GM15510 (cell line): Measurements from ENCODE around the gene MYCBP.

Source experiments
- POLR2A ChIP-seq: IDR thresholded peaks from 3 replicates; pipeline ENCODE4 v1.6.1; 2011; ENCODE audit warnings: borderline replicate concordance; ENCODE audit not compliant: insufficient read length; ENCODE audit errors: extremely low read depth

Gene MYCBP

GRCh38 chr1:38834221-38834782 is 38.8 kb downstream of the MYCBP start:
- no peak for TF ChIP-seq POLR2A

- TF ChIP-seq POLR2A = no peak
These were observed 40.0 kb downstream of the MYCBP start for GRCh38 chr1:38833146-38833545.

DNA sequence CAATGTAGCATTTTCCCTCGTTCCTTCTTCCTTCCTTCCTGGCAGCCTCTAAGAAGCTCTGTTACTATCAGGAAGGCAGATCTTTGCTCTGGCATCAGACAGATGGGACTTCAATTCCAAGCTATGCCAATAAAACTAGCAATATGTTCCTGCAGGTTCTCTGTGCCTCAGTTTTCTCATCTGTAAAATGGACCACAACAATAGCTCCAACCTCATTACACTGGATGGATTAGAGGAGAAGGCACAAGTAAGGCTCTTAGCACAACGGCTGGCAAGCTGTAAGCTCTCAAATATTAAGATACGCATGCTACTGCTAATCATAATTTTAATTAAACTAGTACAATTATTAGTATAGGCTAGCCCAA is 40.8 kb downstream of the MYCBP start:
- TF ChIP-seq POLR2A = no peak

DNA sequence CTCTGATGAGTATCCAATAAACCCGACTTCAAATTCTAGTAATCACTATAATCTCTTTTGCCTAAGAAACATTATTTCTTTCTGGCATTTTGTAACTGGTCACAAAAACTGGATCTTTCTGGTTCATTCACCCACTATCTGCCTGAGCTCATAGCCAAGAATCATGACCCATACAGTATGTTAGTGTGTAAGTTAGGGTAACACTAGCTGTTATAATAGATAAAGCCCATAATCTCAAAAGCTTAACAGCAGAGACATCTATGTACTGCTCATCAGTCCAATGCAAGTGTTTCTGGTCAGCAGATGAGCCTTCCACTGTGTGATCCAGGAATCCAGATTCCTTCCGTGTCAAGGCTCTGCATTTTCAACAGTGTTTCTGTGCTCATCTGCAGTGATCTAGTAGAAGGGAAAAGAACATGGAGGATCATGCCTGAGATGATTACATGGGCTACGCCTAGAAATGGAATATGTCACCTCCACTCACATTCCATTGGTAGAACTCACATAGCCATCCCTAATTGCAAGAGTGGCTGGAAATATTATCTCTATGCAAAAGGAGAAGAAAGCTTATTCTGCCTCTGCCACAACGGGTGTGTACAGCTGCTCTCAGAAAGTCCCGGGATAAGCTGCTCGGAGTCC is 41.3 kb downstream of the MYCBP start:
- TF ChIP-seq POLR2A = no peak

- TF ChIP-seq POLR2A = no peak
These were observed 43.8 kb downstream of the MYCBP start for GRCh38 chr1:38829368-38829767.

- TF ChIP-seq POLR2A = no peak
These were observed 45.8 kb downstream of the MYCBP start for GRCh38 chr1:38827318-38827717.

GRCh38 chr1:38826886-38827285 is 46.3 kb downstream of the MYCBP start:
- no peak for TF ChIP-seq POLR2A

- no peak for TF ChIP-seq POLR2A
These were observed 46.9 kb downstream of the MYCBP start for GRCh38 chr1:38826262-38826661.

DNA sequence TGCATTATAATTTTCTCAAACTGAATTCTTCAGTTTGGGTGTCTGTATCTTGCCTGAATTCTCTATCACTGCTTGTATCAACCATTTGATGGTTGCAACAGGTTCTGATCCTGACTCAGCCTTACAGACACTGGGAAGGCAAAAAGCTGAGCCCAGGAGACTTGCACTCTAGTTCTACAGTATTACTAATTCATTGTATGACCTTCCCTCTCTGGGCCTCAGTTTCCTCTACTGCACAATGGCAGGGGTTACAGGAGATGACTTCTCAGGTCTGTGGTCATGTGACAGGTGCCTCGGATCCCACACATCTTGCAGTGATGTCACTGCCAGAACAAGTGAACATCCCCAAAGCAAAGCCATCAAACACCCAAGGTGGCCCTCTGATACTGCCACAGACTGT is 52.3 kb downstream of the MYCBP start:
- TF ChIP-seq POLR2A = no peak

- TF ChIP-seq POLR2A = no peak
These were observed 53.6 kb downstream of the MYCBP start for GRCh38 chr1:38819516-38819915.

GRCh38 chr1:38819040-38819439 is 54.1 kb downstream of the MYCBP start:
- no peak for TF ChIP-seq POLR2A

DNA sequence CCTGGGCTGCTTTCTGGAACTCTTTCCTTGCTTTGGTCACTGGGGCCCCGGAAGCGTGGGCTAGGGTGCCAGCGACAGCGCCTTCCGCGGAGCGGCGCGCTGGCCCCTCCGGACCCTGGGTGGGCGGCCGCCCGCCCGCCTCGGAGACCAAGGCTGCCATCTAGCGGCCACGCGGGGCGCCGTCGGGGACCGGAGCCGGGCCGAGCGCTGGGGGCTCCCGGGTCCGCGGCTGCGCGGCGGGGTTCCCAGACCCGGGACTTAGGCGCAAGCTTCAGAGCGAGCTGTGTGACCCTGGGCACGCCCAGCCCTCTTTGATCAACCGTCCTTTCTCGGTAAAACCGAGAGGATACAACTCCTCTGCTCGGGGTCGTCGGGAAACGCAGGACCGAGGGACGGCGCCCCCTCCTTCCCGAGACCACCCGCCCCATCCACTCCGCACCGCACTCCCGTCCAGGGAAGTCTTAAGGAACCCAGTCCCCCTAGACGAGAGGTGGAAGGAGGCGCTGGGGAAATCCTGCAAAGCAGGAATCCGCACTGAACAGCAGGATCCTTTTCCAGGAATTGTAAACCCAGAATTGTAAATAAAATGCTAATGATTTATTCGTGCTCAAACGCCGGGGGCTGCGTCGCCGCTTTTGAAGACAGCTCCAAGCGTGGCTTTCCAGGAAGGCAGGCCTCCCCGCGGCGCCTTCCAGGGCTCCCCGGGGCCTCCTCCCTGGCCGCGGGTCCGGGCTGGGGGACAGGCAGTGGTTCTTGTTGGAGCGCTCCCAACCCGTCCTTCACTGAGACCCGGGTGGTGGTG is 54.8 kb downstream of the MYCBP start:
- TF ChIP-seq POLR2A = no peak

GRCh38 chr1:38817267-38818174 is 55.6 kb downstream of the MYCBP start:
- TF ChIP-seq POLR2A = no peak

DNA sequence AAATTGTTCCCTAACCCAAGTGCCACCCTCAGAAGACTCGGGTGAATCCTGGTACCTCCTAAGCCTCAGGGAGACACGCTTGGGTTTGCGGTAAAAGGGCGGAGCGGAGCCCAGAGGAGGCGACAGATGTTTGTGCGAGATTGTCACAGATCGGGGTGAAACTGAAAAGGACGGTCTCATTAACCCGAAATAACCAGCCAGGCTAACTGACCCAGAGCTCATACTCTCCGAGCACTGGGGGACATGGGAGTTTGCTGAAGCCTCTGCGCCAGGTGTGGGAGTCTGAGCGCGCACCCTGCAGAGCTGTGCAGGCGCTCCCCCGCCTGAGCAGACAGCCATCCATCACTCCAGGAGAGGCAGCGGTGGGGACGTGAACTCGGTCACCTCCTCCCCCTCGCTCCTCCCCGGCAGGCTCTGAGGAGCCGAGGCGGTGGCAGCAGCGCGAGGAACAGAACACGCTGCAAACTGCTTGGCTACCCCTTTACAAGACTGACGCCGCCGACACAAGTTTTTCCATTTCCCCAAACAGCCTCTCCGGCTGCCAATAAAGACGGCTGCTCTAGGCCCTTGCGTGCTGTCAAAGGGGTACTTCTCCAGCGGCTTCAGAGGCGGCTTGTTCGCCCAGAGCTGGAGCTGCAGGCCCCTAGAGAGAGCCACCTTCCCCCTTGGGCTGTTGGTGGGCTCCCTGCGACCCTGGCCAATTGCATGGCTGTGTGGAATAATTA is 57.1 kb downstream of the MYCBP start:
- TF ChIP-seq POLR2A = no peak
